NT2/D1 (cell line): Measurements from ENCODE around the gene ELOVL6.

Source experiments
- SUZ12 ChIP-seq: IDR thresholded peaks from 2 replicates; pipeline ENCODE4 v1.6.1; 2011; ENCODE audit not compliant: insufficient read length, insufficient read depth; ENCODE audit errors: extremely low read depth
- YY1 ChIP-seq: IDR thresholded peaks from 2 replicates; pipeline ENCODE4 v1.6.1; 2011; ENCODE audit not compliant: insufficient read length, insufficient read depth
- ZNF274 ChIP-seq: IDR thresholded peaks from 2 replicates; pipeline ENCODE4 v1.6.1; 2011; ENCODE audit warnings: mild to moderate bottlenecking, low read depth, low read length

DNA sequence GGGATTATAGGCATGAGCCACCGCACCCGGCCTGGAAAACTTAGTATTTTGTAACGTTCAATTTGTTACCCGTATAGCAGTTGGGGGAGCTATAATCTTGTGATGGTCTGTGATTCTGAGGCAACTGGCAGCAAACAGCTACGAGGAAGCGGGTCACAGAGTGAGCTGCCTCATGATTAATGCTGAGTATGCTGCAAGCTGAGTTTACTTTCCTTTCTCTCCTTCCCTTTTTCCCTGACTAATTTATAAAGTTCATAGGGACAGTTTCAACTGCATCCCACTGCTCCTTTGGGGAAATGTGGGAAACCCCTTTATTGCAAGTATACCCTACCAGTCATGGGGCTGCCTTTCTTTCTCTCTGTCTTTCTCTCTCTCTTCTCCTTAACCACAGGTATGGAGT, 17.7 kb upstream of the ELOVL6 start:
- TF ChIP-seq ZNF274 (no peak), YY1 (no peak), SUZ12 (no peak)
